ENCODE results near the gene AFF3. TPM values are rescaled to one million over a fixed set of nuclear protein-coding genes. Genes with fewer than 3 reads are reported as not detected.

The AFF3 gene
- total and polyA plus RNA-seq, 2 donors (not counting 3 experiments of a cell fraction or from before 2014, with no cell fraction given), result 0.06 to 0.07 TPM

DNA sequence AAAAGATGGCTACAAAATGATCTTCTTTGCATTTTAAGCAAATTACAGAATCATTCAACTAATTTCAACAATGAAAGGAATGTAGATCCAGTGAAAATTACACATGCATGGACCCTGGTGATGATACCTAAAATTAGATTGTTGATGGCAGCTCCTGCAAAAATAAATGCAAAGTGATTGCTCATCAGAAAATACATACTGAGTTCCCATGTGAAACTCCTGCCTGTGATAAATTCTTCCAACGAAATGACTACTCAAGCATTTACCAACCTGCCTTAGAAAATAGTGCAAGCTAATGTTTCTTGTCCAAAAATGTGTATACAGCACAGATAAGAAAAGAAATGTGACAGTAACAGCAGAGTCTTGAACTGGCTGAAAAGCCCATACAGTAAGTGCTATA is 352.5 kb downstream of the AFF3 start:
- DNase-seq (ENCODE audit: low read depth, low spot score), result no peak
- BruUV-seq (replicated peaks), result no TSS peak
- no peak for FAIRE-seq
- H3K36me3 ChIP-seq (ENCODE audit: control insufficient read depth in 2 of 2, extremely low read depth in 1 of 2, insufficient read depth in 2 of 2, low read length in 2 of 2), result no peaks in the 10 kb centered on the region
- H3K27me3 ChIP-seq (ENCODE audit: control insufficient read depth in 2 of 2, insufficient read depth in 2 of 2, low read length in 2 of 2), result peaks cover 0 to 6% of the 10 kb centered on the region in 2 experiments
- CTCF ChIA-PET, result interaction anchor here (0.9 to 1.7 kb wide), 2 partner anchors 20 to 24 kb away, joined by 3 to 4 read pairs; no protein-coding TSS in a partner anchor
- H3K9me1 ChIP-seq (replicated peaks; ENCODE audit: control insufficient read depth, extremely low read depth, insufficient read depth, low read length), result no peaks in the 10 kb centered on the region
- no peak overlapping the region for H3K4me3 ChIP-seq (replicated peaks in 1 of 3; ENCODE audit: insufficient read depth in 1 of 3, low read depth in 1 of 3, low read length in 3 of 3)
- no peaks in the 10 kb centered on the region for H3K9me3 ChIP-seq (replicated peaks; ENCODE audit: control insufficient read depth, insufficient read depth, low read length)
- dilution Hi-C loops (cut with MboI; ENCODE audit: extremely low pct_ligation_motif_present, low sequenced_read_pairs), result no loop called here
- intact Hi-C loops (cut with micrococcal nuclease), result no loop called here
- H3K27ac ChIP-seq (ENCODE audit: insufficient read depth, low read depth, low read length), result no peak overlapping the region
- H2AFZ ChIP-seq (ENCODE audit: low read depth, low read length), result no peak overlapping the region
- TF ChIP-seq POLR2AphosphoS5 (IDR thresholded peaks at IDR 0.05; ENCODE audit: insufficient read depth, low read depth, low read length) (no peak), GATA2 (IDR thresholded peaks at IDR 0.05; ENCODE audit: insufficient read depth, insufficient read length, low read depth, low read length) (no peak), POLR2A (IDR thresholded peaks at IDR 0.05; ENCODE audit: low read depth, low read length) (no peak), MYC (IDR thresholded peaks at IDR 0.05; ENCODE audit: low read depth, low read length) (no peak), JUN (IDR thresholded peaks at IDR 0.05; ENCODE audit: borderline replicate concordance, insufficient read depth, insufficient read length, low read depth) (no peak), EZH2 (IDR thresholded peaks at IDR 0.05; ENCODE audit: borderline replicate concordance, low read depth, low read length, severe bottlenecking) (no peak), FOS (IDR thresholded peaks at IDR 0.05; ENCODE audit: borderline replicate concordance, insufficient read depth, low read length) (no peak)
- TF ChIP-seq, protein P1, sequence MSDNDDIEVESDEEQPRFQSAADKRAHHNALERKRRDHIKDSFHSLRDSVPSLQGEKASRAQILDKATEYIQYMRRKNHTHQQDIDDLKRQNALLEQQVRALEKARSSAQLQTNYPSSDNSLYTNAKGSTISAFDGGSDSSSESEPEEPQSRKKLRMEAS (IDR thresholded peaks at IDR 0.05; ENCODE audit: insufficient read depth, insufficient read length), result no peak
- TF ChIP-seq, protein P2, sequence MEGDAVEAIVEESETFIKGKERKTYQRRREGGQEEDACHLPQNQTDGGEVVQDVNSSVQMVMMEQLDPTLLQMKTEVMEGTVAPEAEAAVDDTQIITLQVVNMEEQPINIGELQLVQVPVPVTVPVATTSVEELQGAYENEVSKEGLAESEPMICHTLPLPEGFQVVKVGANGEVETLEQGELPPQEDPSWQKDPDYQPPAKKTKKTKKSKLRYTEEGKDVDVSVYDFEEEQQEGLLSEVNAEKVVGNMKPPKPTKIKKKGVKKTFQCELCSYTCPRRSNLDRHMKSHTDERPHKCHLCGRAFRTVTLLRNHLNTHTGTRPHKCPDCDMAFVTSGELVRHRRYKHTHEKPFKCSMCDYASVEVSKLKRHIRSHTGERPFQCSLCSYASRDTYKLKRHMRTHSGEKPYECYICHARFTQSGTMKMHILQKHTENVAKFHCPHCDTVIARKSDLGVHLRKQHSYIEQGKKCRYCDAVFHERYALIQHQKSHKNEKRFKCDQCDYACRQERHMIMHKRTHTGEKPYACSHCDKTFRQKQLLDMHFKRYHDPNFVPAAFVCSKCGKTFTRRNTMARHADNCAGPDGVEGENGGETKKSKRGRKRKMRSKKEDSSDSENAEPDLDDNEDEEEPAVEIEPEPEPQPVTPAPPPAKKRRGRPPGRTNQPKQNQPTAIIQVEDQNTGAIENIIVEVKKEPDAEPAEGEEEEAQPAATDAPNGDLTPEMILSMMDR (IDR thresholded peaks at IDR 0.05; ENCODE audit: extremely low read depth in 1 of 2, insufficient read depth in 1 of 2, low read depth in 1 of 2, low read length in 2 of 2), result no peak
- no peak overlapping the region for H3K4me2 ChIP-seq (ENCODE audit: insufficient read depth, low read length)
- POLR2A ChIA-PET, result no interaction called here
- H3K9ac ChIP-seq (replicated peaks; ENCODE audit: extremely low read depth, insufficient read depth, low read length), result no peak overlapping the region
- H4K20me1 ChIP-seq (replicated peaks; ENCODE audit: control insufficient read depth, extremely low read depth, insufficient read depth, low read length), result no peaks in the 10 kb centered on the region
- no peaks in the 10 kb centered on the region for H3K79me2 ChIP-seq (ENCODE audit: control insufficient read depth, insufficient read depth, low read length)
- no peaks in the 10 kb centered on the region for H3K4me1 ChIP-seq (ENCODE audit: control insufficient read depth, extremely low read depth, insufficient read depth, low read length)
